Colonic mucosa (tissue), 4 donors: ENCODE measurements around the gene LRP1B. TPM values are rescaled to one million over a fixed set of nuclear protein-coding genes. Genes with fewer than 3 reads are reported as not detected.
A peak's percentile ranks its signal among the peaks of the same experiment; 100 is the strongest.

Experiments used
- DNase-seq: peaks from one replicate; pipeline ENCODE4 v3.0.0-alpha.2; 2020
- H3K27ac ChIP-seq: fragments of 200-600 bp; one replicate; pipeline ENCODE4 v1.8.0; 2021
- H3K27me3 ChIP-seq: fragments of 200-600 bp; one replicate; pipeline ENCODE4 v1.8.0; 2021
- H3K36me3 ChIP-seq: fragments of 200-600 bp; one replicate; pipeline ENCODE4 v1.8.0; 2021
- H3K4me1 ChIP-seq: fragments of 200-600 bp; one replicate; pipeline ENCODE4 v1.8.0; 2021; ENCODE audit warnings: mild to moderate bottlenecking
- H3K4me3 ChIP-seq: fragments of 200-600 bp; one replicate; pipeline ENCODE4 v1.8.0; 2021
- H3K9ac ChIP-seq, 2 donors: one replicate each; pipeline ENCODE4 v1.7.0; 2013; ENCODE audit warnings: control low read depth in 2 of 2, low read depth in 2 of 2, low read length in 2 of 2
- H3K9me3 ChIP-seq: fragments of 200-600 bp; one replicate; pipeline ENCODE4 v1.8.0; 2021
- intact Hi-C: fragments of 100-400 bp; cut with DNase I; formaldehyde crosslinking; loops from one replicate; pipeline ENCODE4 v1.14.1; 2022
- total RNA-seq, 2 donors: library from RNA; stranded (reverse); fragmentation: NEBNext Ultra II Directional in 1 of 2; extraction: Animal tissue kit (Norgen Biotek cat#: 25700) in 1 of 2; gene quantifications; one replicate each; pipeline ENCODE4 v1.2.1, GENCODE V29; 2021
- TF ChIP-seq, protein P1 (sequence below): fragments of 200-600 bp; IDR thresholded peaks from one replicate; pipeline ENCODE4 v1.8.0; 2022; ENCODE audit warnings: antibody characterized with exemption, mild to moderate bottlenecking
- donor health status: healthy.
- donor health status: DM: no; HTN: no; CAD: no.
- donor health status: DM: no; HTN: no; CAD: no.

LRP1B gene
- total RNA-seq, 2 donors from 2014 or later: 0.10 to 0.19 TPM

DNA sequence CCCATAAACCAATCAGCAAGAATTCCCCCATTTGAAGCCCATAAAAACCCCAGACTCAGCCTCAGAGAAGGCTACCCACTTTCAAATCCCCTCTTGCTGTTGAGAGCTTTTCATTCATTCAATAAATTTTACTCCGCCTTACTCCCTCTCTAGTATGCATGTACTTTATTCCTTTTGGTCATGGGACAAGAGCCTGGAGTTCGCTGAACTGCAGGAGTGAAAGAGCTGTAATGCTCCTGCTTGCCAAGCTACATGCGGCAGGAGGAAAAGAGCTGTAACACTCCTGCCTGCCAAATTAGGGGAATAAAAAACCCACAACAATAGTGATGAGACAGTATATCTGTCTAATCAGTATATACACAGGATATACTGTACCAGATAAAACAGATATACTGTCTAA, 1261.7 kb downstream of the LRP1B start:
- H3K9ac ChIP-seq: no peak overlapping the region
- H3K9me3 ChIP-seq: no peaks in the 10 kb centered on the region
- no peak overlapping the region for H3K4me3 ChIP-seq
- intact Hi-C loops: no loop called here
- H3K4me1 ChIP-seq: no peaks in the 10 kb centered on the region
- TF ChIP-seq, protein P1, sequence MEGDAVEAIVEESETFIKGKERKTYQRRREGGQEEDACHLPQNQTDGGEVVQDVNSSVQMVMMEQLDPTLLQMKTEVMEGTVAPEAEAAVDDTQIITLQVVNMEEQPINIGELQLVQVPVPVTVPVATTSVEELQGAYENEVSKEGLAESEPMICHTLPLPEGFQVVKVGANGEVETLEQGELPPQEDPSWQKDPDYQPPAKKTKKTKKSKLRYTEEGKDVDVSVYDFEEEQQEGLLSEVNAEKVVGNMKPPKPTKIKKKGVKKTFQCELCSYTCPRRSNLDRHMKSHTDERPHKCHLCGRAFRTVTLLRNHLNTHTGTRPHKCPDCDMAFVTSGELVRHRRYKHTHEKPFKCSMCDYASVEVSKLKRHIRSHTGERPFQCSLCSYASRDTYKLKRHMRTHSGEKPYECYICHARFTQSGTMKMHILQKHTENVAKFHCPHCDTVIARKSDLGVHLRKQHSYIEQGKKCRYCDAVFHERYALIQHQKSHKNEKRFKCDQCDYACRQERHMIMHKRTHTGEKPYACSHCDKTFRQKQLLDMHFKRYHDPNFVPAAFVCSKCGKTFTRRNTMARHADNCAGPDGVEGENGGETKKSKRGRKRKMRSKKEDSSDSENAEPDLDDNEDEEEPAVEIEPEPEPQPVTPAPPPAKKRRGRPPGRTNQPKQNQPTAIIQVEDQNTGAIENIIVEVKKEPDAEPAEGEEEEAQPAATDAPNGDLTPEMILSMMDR: no peak
- DNase-seq: no peak
- no peak overlapping the region for H3K27ac ChIP-seq
- no peaks in the 10 kb centered on the region for H3K36me3 ChIP-seq
- no peaks in the 10 kb centered on the region for H3K27me3 ChIP-seq

DNA sequence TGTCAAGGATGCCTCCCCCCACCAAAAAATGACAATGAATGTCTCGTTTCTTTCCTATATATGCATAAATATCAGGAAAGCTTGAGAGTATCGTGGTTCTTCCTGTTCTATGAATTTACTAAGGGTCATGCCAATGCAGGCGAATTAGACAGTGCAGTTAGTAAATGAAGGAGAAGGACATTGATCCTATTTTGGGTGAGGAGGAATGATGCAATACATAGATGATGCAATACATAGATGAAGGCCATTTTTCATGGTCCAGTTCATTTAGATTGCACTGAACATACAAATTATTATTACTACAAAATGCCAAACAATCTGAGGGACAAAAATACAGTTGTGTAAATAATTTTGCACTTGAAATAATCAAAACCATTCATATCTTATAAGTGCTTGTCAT, 1265.0 kb downstream of the LRP1B start:
- H3K4me1 ChIP-seq: no peaks in the 10 kb centered on the region
- no peaks in the 10 kb centered on the region for H3K36me3 ChIP-seq
- no peaks in the 10 kb centered on the region for H3K9me3 ChIP-seq
- no peak overlapping the region for H3K9ac ChIP-seq
- H3K27me3 ChIP-seq: no peaks in the 10 kb centered on the region
- TF ChIP-seq, protein P1: no peak
- no peak overlapping the region for H3K4me3 ChIP-seq
- no peak for DNase-seq
- H3K27ac ChIP-seq: no peak overlapping the region
- intact Hi-C loops: no loop called here

DNA sequence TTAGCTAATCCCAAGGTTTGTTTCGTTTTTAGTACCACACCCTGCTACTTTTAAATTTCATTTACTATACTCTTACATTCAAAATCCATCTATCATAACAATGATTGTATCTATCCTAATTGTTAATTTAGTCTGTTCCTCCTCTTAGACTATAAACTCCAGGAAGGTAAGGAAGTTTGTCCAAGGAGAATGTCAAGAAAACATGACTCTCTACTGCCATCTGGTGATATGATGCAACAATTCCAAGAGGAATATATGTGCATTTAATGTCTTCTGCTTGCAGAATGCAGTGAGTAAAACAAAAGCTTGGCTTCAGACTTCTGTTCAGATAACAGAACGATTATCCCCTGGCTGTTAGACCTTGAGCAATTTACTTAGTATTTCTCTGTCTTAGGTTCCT, 1267.1 kb downstream of the LRP1B start:
- Histone ChIP-seq H3K27ac (no peak overlapping the region), H3K9me3 (no peaks in the 10 kb centered on the region), H3K4me3 (no peak overlapping the region), H3K4me1 (no peaks in the 10 kb centered on the region), H3K9ac (no peak overlapping the region), H3K36me3 (no peaks in the 10 kb centered on the region), H3K27me3 (no peaks in the 10 kb centered on the region)
- intact Hi-C loops: no loop called here
- DNase-seq: no peak
- TF ChIP-seq, protein P1: peak; percentile 33

DNA sequence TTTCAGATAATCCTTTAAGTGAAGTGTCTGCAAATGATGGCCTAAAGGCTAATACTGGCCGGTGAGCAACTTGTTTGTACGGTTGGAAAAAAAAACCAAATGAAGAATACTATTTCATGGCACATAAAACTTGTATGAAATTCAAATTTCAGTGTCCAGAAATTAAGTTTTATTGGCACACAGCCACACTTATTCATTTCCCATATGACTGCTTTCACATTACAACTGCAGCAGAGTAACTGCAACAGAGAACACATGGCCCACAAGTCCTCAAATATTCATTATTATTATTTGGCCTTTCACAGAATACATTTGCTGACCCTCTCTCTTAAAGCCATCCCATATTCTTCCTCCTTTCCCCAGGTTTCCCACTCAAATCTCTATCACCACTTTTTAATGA, 1268.6 kb downstream of the LRP1B start:
- H3K36me3 ChIP-seq: no peaks in the 10 kb centered on the region
- no peak overlapping the region for H3K9ac ChIP-seq
- H3K4me3 ChIP-seq: no peak overlapping the region
- H3K4me1 ChIP-seq: no peaks in the 10 kb centered on the region
- intact Hi-C loops: no loop called here
- TF ChIP-seq, protein P1: no peak
- H3K9me3 ChIP-seq: no peaks in the 10 kb centered on the region
- no peaks in the 10 kb centered on the region for H3K27me3 ChIP-seq
- no peak for DNase-seq
- H3K27ac ChIP-seq: no peak overlapping the region

DNA sequence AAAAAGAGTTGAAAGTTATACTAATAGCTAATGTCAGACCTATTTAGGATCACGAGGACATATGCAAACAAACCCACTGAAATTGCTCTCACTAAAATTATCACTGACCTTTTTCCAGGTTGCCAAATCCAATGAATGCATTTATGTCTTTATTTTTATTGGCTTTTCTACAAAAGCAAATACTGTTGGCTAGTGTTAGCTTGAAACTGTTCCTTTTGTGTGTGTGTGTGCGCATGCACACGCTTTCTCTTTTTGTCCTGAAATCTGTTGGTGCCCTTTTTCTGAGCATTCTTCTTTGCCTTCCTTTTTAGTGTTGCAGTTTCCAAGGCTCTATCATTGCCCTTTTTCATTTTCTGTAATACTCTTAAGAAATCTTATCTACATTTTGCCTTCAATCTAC, 1269.2 kb downstream of the LRP1B start:
- H3K9ac ChIP-seq: no peak overlapping the region
- no peaks in the 10 kb centered on the region for H3K4me1 ChIP-seq
- H3K27me3 ChIP-seq: no peaks in the 10 kb centered on the region
- TF ChIP-seq, protein P1: no peak
- H3K9me3 ChIP-seq: no peaks in the 10 kb centered on the region
- no peak overlapping the region for H3K4me3 ChIP-seq
- intact Hi-C loops: no loop called here
- no peaks in the 10 kb centered on the region for H3K36me3 ChIP-seq
- DNase-seq: no peak
- H3K27ac ChIP-seq: no peak overlapping the region

DNA sequence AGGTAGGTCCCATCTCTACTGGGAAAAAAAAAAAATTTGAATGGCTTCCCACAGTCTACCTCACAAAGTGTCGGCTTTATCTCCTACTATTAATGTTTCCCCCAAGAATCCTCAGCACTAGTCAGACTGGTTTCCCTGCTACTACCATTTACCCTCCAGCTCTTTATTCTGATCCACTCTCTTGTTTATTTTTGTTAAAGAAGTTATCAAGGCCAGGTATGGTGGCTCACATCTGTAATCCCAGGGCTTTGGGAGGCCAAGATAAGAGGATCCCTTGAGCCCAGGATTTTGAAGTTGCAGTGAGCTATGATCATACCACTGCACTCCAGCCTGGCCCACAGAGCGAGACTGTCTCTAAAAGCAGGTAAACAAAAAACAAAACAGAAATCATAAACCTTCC, 1275.3 kb downstream of the LRP1B start:
- intact Hi-C loops: no loop called here
- H3K4me1 ChIP-seq: no peaks in the 10 kb centered on the region
- H3K9ac ChIP-seq: no peak overlapping the region
- no peaks in the 10 kb centered on the region for H3K9me3 ChIP-seq
- TF ChIP-seq, protein P1: no peak
- no peak overlapping the region for H3K27ac ChIP-seq
- no peak overlapping the region for H3K4me3 ChIP-seq
- H3K27me3 ChIP-seq: no peaks in the 10 kb centered on the region
- H3K36me3 ChIP-seq: no peaks in the 10 kb centered on the region
- no peak for DNase-seq
